Right lobe of liver (tissue), 4 donors: ENCODE measurements around the gene ZDHHC7.

Experiments
- CTCF ChIP-seq, 4 donors: fragments of 200-600 bp in 3 of 4; fragments of 450-650 bp in 1 of 4; IDR thresholded peaks; one replicate each; pipeline versions ENCODE4 v1.5.1 to v1.8.0; 2016 to 2022; ENCODE audit warnings: antibody characterized with exemption in 4 of 4, mild to moderate bottlenecking in 2 of 4
- POLR2A ChIP-seq: fragments of 450-650 bp; IDR thresholded peaks from one replicate; pipeline ENCODE4 v1.6.1; 2017; ENCODE audit warnings: antibody characterized with exemption, mild to moderate bottlenecking
- donor health status: DM: no; HTN: no; CAD: no.
- donor health status: DM: no; HTN: no; CAD: no.
- donor health status: DM: no; HTN: yes; CAD: no.

- TF ChIP-seq CTCF (IDR thresholded peaks at IDR 0.05) (no peak), POLR2A (no peak)
Measured at GRCh38 chr16:84957792-84958191, 53.5 kb downstream of the ZDHHC7 start.
